Cerebellar cortex (tissue), 1 donor: ENCODE data around the gene RAMP2.

Experiments used
- DNase-seq: peaks from one replicate; pipeline ENCODE4 v3.0.0-alpha.2; 2015; ENCODE audit warnings: low spot score

Gene RAMP2

GRCh38 chr17:42795061-42795460 lies 34.0 kb downstream of the RAMP2 start:
- no peak for DNase-seq

DNA sequence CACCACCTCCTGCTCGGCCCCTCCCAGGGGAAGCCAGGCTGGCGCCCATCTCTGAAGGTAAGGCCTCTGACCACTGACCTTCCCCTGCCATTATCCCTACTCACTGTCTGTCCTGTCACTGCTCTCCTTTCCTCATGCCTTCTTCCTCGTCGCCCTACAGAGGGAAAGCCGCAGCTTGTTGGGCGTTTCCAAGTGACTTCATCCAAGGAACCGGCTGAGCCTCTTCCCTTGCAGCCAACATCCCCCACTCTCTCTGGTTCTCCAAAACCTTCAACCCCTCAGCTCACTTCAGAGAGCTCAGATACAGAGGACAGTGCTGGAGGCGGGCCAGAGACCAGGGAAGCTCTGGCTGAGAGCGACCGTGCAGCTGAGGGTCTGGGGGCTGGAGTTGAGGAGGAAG lies 34.4 kb downstream of the RAMP2 start:
- DNase-seq: no peak

DNA sequence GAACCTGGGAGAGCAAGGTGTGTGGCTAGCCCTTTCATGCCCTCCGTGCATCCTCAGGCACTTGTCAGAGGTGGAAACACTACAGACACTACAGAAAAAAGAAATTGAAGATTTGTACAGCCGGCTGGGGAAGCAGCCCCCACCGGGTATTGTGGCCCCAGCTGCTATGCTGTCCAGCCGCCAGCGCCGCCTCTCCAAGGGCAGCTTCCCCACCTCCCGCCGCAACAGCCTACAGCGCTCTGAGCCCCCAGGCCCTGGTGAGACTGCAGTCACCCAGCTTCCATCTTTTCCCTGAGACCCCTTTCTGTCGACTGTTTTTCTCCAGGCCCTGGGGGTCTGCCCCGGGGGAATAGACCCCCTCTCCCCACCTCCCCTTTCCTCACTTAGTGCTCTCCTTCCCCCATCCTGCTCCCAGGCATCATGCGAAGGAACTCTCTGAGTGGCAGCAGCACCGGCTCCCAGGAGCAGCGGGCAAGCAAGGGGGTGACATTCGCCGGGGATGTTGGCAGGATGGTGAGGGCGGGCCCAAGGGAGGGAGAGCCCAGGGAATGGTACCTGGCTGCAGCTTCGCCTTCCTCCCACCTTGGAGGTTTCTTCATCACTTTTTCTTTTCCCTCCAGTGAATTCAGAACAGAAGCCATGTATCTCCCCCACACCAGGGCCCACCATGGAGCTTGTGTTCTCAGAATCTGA lies 35.2 kb downstream of the RAMP2 start:
- DNase-seq: no peak

- DNase-seq: no peak
These were observed 36.3 kb downstream of the RAMP2 start for GRCh38 chr17:42797067-42798007.

DNA sequence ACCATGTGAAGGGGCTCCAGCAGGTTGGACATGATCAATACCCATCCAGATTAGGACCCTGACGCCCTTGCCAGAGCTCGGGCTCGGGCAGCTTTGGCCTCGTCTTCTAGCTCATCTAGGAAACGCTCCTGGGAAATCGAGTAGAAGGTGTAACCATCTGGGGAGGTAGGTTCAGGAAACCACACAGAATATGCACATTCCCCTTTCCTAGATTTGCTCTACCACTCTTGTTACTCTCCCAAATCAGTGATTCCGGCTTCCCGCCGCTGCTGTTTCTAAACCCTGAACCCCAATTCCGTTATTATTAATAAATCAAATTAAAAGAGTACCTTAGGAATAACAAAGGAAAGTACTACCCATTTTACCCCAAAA lies 37.0 kb downstream of the RAMP2 start:
- no peak for DNase-seq

DNA sequence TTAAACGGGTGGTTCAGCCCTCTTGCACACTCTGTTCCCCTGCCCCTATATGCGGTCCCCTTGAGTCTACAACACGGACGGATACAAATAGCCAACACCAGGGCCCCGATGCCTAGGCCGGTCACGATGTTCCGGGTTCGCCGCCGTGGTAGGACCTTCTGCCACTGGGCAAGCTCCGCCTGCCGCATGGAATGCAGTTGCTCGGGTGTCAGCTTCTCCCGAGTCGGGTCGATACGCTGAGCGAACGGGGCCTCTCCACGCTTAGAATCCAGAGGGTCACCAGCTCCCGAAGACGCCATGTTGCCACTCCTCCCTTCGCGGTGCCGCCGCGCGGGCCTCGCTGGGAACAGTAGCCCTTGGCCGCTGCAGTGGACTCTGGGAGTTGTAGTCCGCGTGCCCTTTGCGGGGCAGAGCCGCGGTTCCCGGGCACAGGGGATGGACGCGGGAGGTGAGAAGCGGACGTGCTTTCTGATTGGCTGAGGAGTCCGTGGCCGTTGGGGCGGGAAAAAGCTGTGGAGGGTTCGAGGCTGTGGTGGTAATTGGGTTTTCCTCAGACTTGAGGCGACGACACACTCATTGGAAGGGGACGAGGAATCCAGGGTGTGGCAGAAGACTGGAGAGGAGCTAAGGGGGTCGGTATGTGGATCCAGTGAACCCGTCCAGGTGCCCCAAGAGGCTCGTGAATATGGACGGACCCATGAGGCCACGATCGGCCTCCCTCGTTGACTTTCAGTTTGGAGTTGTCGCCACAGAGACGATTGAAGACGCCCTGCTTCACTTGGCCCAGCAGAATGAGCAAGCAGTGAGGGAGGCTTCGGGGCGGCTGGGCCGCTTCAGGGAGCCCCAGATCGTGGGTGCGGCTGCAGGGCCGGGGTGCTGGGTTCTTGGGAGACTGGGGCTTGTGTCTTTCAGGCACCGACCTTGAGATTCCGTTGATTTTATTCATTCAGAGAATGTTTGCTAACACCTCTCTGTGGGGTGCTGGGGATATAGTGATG lies 37.7 kb downstream of the RAMP2 start, which contains the start of the genes CNTD1 and COA3:
TSS of gene CNTD1 (plus strand) at position 479 of the 998 bp plus-strand sequence. CDS start at position 686, 207 bp downstream.
TSS of gene COA3 (minus strand) at position 322 of the 998 bp plus-strand sequence. CDS start at position 299, 23 bp downstream.
- peak; percentile 89 for DNase-seq

GRCh38 chr17:42803074-42803883 lies 42.3 kb downstream of the RAMP2 start:
- no peak for DNase-seq

- DNase-seq: no peak
These were observed 43.9 kb downstream of the RAMP2 start for GRCh38 chr17:42804918-42805367.

GRCh38 chr17:42806249-42806648 lies 45.2 kb downstream of the RAMP2 start:
- DNase-seq: no peak

DNA sequence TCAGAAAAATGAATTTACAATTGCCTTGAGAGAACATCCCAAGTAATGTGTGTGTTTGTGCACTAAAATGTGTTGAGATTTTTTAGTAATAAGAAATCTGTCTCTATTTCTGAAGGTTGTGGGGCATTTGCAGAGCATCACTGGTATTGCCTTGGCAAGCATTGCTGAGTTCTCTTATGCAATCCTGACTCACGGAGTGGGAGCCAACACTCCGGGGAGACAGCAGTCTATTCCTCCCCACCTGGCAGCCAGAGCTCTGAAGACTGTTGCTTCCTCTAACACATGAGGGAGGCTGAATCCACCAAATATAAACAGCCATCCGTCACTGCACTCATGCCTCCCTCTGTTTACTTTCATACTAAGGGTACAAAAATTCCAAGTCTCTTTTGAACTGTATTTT lies 48.2 kb downstream of the RAMP2 start:
- DNase-seq: peak; percentile 63
